Stimulated activated CD8-positive, alpha-beta memory T cell treated with anti-CD3 and anti-CD28 coated beads, Interleukin-15, amount 100 ng/mL, for 4 hours (primary cell): ENCODE results near the gene FAM180A.

Experiments
- DNase-seq, 2 donors: peaks; one replicate each; pipeline ENCODE4 v3.0.0-alpha.2; 2020; ENCODE audit warnings: low read depth in 2 of 2

The FAM180A gene

DNA sequence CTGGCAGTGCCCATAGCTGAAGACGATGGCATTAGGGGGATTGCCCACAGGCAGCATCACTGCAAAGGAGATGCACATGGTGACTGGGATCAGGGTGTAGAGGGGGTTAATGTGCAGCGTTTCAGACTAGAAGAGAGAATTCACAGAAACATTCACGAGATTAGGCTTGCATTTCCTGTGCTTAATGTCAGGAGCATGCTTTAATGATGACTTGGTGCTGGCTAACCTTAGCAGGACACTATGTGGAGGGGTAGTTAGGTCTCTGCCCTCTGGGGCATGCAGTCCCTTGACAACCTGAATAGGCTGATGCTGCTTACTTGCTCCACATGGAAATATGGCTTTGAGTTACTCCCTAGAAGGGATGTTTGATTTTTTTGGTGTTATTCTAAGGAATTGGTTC lies 64.5 kb downstream of the FAM180A start:
- DNase-seq, result no peak

GRCh38 chr7:135683609-135684008 lies 65.0 kb downstream of the FAM180A start:
- DNase-seq, result no peak

GRCh38 chr7:135682191-135682590 lies 66.4 kb downstream of the FAM180A start:
- DNase-seq, result no peak

DNA sequence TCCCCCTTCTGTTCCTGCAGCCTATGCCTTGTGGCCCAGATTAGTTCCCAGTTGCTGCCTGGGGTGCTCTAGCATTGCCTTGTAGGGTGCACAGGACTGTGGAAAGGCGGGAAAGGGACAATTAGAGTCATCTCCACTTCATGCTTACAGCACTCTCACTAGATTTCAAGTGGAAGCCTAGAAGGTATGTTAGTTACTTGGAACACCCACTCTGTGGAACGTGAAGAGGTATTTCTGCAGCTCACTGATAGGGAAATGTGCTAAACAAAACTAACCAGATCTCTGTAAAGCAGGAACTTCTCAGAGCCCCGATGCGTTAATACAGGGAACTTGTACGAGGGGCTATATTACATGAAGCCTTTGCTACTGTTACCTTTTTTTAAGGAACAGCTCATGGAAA lies 66.9 kb downstream of the FAM180A start:
- DNase-seq, result no peak
